NCI-H1417 (cell line): ENCODE data around the gene FBXO34.

ENCODE experiments used
- DNase-seq, 3 experiments: peaks; one replicate each; lab custom pipeline; 2025; lab: John Stamatoyannopoulos, UW

The FBXO34 gene

GRCh38 chr14:55270832-55271571 is at the start of gene FBXO34:
FBXO34 (plus strand) TSS chr14:55271421; CDS start chr14:55350391, 78,970 bp downstream.
- peak; percentile 99 for DNase-seq

GRCh38 chr14:55221968-55222367 is 49.3 kb upstream of the FBXO34 start:
- no peak for DNase-seq

GRCh38 chr14:55223364-55223763 is 47.9 kb upstream of the FBXO34 start:
- no peak for DNase-seq

GRCh38 chr14:55228261-55228660 is 43.0 kb upstream of the FBXO34 start:
- no peak for DNase-seq

- no peak for DNase-seq
Measured at GRCh38 chr14:55233591-55233990, 37.6 kb upstream of the FBXO34 start.

GRCh38 chr14:55238019-55238680 is 33.1 kb upstream of the FBXO34 start:
- no peak for DNase-seq

GRCh38 chr14:55239320-55239719 is 31.9 kb upstream of the FBXO34 start:
- no peak for DNase-seq

- no peak for DNase-seq
Measured at GRCh38 chr14:55240526-55241178, 30.6 kb upstream of the FBXO34 start.

GRCh38 chr14:55241673-55242072 is 29.5 kb upstream of the FBXO34 start:
- DNase-seq = no peak

- DNase-seq = no peak
Measured at GRCh38 chr14:55243386-55243785, 27.8 kb upstream of the FBXO34 start.

GRCh38 chr14:55243813-55244212 is 27.4 kb upstream of the FBXO34 start:
- DNase-seq = no peak

GRCh38 chr14:55245657-55246268 is 25.5 kb upstream of the FBXO34 start:
- peak in 1 of 3 experiments; percentile 10 for DNase-seq

- DNase-seq = no peak
Measured at GRCh38 chr14:55248411-55248810, 22.8 kb upstream of the FBXO34 start.

GRCh38 chr14:55249423-55249822 is 21.8 kb upstream of the FBXO34 start:
- no peak for DNase-seq

- no peak for DNase-seq
Measured at GRCh38 chr14:55253276-55253675, 17.9 kb upstream of the FBXO34 start.

- DNase-seq = no peak
Measured at GRCh38 chr14:55254581-55254980, 16.6 kb upstream of the FBXO34 start.

GRCh38 chr14:55255979-55256378 is 15.2 kb upstream of the FBXO34 start:
- DNase-seq = peak in 1 of 3 experiments; percentile 4

GRCh38 chr14:55256586-55256985 is 14.6 kb upstream of the FBXO34 start:
- no peak for DNase-seq

- no peak for DNase-seq
Measured at GRCh38 chr14:55265197-55265596, 6.0 kb upstream of the FBXO34 start.

GRCh38 chr14:55267820-55268219 is 3.4 kb upstream of the FBXO34 start:
- no peak for DNase-seq

GRCh38 chr14:55271572-55272298 is 514 bp downstream of the FBXO34 start:
- peak; percentile 68 to 86 (median 78) for DNase-seq

- no peak for DNase-seq
Measured at GRCh38 chr14:55272387-55272786, 1.2 kb downstream of the FBXO34 start.
